K562 (cell line): Measurements from ENCODE around the gene SLBP.

Source experiments
- CTCF ChIP-seq, 3 experiments: IDR thresholded peaks in 2 of 3; conservative IDR thresholded peaks in 1 of 3; 2 replicates each; pipeline ENCODE4 v1.5.1; 2011 to 2012; ENCODE audit warnings: low read length in 3 of 3, mild to moderate bottlenecking in 3 of 3, control low read depth in 2 of 3, improper control_type of control experiment in 1 of 3, inconsistent platforms in 1 of 3, low read depth in 1 of 3, mixed read lengths in 1 of 3, moderate library complexity in 1 of 3; ENCODE audit not compliant: insufficient read depth in 2 of 3
- FOS ChIP-seq: IDR thresholded peaks from 3 replicates; pipeline ENCODE4 v1.6.1; 2011; ENCODE audit not compliant: insufficient read length; ENCODE audit errors: extremely low read depth
- FOSL1 ChIP-seq: fragments of 200-800 bp; sonication (Bioruptor generic); conservative IDR thresholded peaks from 2 replicates; pipeline ENCODE4 v1.6.1; 2016; ENCODE audit warnings: missing genetic modification characterization, missing compliant biosample characterization
- HMGN3 ChIP-seq: IDR thresholded peaks from 2 replicates; pipeline ENCODE4 v1.6.1; 2011; ENCODE audit warnings: borderline replicate concordance, low read depth, mild to moderate bottlenecking, mixed read lengths, low read length; ENCODE audit not compliant: insufficient read length; ENCODE audit errors: extremely low read depth
- SRF ChIP-seq, 2 experiments: fragments of 250-450, 450-650 bp in 1 of 2; sonication (Bioruptor Pico) in 1 of 2; sonication (generic) in 1 of 2; formaldehyde crosslinking; IDR thresholded peaks; 2 replicates each; pipeline versions ENCODE4 v1.5.0 to v1.5.1; 2020 to 2022; ENCODE audit warnings: mild to moderate bottlenecking in 1 of 2, missing genetic modification reagents in 1 of 2
- ZBTB1 ChIP-seq: sonication (generic); formaldehyde crosslinking; IDR thresholded peaks from 2 replicates; pipeline ENCODE4 v1.8.1; 2023; ENCODE audit warnings: missing genetic modification reagents, low read depth, mild to moderate bottlenecking, borderline replicate concordance
- TF ChIP-seq, protein P1 (sequence below), 2 experiments: fragments of 450-650 bp in 1 of 2; sonication (generic) in 1 of 2; formaldehyde crosslinking in 1 of 2; IDR thresholded peaks; 2 replicates each; pipeline versions ENCODE4 v1.7.1 to v1.9.0; 2016 to 2022; ENCODE audit warnings: inconsistent platforms in 1 of 2, mild to moderate bottlenecking in 1 of 2, missing genetic modification reagents in 1 of 2

- TF ChIP-seq CTCF (IDR thresholded peaks at IDR 0.05 in 2 of 3, conservative IDR thresholded peaks at IDR 0.05 in 1 of 3; ENCODE audit: insufficient read depth in 2 of 3, low read depth in 1 of 3, low read length in 3 of 3) (no peak), HMGN3 (no peak), SRF (CRISPR knock-in tag; IDR thresholded peaks at IDR 0.05) (no peak), ZBTB1 (CRISPR knock-in tag) (no peak), FOS (no peak), FOSL1 (tag) (no peak)
- TF ChIP-seq, protein P1, sequence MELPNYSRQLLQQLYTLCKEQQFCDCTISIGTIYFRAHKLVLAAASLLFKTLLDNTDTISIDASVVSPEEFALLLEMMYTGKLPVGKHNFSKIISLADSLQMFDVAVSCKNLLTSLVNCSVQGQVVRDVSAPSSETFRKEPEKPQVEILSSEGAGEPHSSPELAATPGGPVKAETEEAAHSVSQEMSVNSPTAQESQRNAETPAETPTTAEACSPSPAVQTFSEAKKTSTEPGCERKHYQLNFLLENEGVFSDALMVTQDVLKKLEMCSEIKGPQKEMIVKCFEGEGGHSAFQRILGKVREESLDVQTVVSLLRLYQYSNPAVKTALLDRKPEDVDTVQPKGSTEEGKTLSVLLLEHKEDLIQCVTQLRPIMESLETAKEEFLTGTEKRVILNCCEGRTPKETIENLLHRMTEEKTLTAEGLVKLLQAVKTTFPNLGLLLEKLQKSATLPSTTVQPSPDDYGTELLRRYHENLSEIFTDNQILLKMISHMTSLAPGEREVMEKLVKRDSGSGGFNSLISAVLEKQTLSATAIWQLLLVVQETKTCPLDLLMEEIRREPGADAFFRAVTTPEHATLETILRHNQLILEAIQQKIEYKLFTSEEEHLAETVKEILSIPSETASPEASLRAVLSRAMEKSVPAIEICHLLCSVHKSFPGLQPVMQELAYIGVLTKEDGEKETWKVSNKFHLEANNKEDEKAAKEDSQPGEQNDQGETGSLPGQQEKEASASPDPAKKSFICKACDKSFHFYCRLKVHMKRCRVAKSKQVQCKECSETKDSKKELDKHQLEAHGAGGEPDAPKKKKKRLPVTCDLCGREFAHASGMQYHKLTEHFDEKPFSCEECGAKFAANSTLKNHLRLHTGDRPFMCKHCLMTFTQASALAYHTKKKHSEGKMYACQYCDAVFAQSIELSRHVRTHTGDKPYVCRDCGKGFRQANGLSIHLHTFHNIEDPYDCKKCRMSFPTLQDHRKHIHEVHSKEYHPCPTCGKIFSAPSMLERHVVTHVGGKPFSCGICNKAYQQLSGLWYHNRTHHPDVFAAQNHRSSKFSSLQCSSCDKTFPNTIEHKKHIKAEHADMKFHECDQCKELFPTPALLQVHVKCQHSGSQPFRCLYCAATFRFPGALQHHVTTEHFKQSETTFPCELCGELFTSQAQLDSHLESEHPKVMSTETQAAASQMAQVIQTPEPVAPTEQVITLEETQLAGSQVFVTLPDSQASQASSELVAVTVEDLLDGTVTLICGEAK (IDR thresholded peaks at IDR 0.05): no peak
- TF ChIP-seq, protein P1 (CRISPR knock-in tag; IDR thresholded peaks at IDR 0.05): no peak
Measured at GRCh38 chr4:1728061-1728980, 16.2 kb upstream of the SLBP start.
